ENCODE data around the gene DZIP1L. TPM values are rescaled to one million over a fixed set of nuclear protein-coding genes. Genes with fewer than 3 reads are reported as not detected.
"Not testable (repeated sequence)": the region's sequence is repeated elsewhere in the genome, so short reads cannot be mapped to it uniquely, and the experiment has no call there.

DZIP1L gene, protein sequence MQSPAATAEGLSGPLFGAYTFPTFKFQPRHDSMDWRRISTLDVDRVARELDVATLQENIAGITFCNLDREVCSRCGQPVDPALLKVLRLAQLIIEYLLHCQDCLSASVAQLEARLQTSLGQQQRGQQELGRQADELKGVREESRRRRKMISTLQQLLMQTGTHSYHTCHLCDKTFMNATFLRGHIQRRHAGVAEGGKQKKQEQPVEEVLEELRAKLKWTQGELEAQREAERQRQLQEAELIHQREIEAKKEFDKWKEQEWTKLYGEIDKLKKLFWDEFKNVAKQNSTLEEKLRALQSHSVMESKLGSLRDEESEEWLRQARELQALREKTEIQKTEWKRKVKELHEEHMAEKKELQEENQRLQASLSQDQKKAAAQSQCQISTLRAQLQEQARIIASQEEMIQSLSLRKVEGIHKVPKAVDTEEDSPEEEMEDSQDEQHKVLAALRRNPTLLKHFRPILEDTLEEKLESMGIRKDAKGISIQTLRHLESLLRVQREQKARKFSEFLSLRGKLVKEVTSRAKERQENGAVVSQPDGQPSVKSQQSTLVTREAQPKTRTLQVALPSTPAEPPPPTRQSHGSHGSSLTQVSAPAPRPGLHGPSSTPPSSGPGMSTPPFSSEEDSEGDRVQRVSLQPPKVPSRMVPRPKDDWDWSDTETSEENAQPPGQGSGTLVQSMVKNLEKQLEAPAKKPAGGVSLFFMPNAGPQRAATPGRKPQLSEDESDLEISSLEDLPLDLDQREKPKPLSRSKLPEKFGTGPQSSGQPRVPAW
- not detected for polyA plus RNA-seq (ENCODE audit: low read depth in 6 of 6)

DNA sequence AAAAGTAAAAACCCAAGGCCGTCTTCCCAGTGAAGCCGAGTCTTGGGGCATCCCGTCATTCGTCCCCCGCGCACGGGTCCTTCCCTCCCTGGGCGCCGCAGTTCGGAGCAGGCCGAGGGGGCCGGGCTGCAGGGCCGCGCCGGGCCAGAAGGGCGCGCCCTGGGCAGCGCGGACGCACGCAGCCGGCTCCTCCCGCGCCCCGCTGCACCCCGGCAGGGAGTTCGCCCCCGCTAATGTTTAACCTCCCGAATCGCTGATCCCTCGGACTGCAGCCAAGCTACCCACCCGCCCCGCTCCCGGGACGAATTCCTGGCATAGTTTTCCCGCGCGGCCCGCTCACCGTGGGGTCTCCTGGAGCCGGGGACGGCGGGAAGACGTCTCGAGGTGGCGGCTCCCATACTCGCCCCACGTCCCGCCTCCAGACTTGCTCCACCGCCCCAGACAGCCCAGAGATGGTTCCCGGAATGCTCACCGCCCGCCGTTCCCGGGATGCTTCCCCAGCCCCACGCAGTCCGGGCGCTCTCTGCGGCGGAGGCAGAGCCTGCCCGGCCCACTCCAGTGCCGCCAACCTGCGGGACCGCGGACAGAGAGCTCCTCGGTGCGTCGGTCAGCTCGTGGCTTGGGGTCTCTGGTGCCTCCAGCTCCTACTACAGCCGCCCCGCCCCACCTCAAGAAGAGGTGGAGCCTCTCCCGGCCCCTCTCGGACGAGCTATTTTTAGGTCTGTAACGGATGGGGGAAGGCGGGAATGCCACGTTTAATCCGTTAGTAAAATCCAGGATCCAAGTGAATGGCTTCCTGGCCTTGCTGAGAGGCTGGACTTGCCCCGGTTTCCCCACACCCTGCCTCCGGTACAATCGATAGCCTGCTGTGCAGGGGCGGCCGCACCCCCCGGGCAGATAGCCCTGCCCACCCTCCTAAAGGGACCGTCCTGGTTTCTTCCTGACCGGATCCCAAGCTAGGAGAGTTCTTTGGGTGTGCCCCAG is at the start of gene DZIP1L:
DZIP1L (minus strand) TSS at position 621 of the 984 bp plus-strand sequence. CDS start 11,637 bp downstream, outside the sequence.
- ATAC-seq (ENCODE audit: low read depth in 2 of 2) (peak; percentile 89), DNase-seq (peak; percentile 9)
- Mint-ChIP-seq H3K4me3 (peak within 1 kb of the TSS; percentile 67 to 91 (median 82)), H3K4me1 (peaks cover 4 to 21% (median 12%) of the 10 kb centered on the region in 3 donors), H3K27me3 (peaks cover 44 to 81% (median 61%) of the 10 kb centered on the region in 3 donors), H3K36me3 (peaks cover 0 to 8% of the 10 kb centered on the region in 2 donors), H3K27ac (peak within 1 kb of the TSS in 1 of 6 donors; percentile 90), H3K9me3 (peaks cover 0 to 1% (median 0%) of the 10 kb centered on the region in 7 donors)

DNA sequence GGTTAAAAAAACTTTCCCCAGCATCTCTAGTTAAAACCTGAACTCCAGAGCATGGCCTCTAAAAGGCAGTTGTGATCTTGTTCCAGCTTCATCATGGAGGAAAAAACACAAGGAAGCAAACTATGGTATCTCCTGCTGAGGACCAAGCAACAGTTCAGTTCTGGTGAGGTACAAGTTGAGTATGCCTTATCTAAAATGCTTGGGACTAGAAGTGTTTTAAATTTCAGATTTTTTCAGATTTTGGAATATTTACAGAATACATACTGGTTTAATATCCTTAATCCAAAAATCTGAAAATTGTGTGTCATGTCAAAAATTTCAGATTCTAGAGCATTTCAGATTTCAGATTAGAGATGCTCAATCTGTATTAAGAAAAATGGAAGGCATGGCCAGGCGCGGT is 49.7 kb upstream of the DZIP1L start:
- H3K27ac Mint-ChIP-seq: no peak overlapping the region
- H3K4me1 Mint-ChIP-seq: peaks cover 0 to 7% (median 6%) of the 10 kb centered on the region in 3 donors
- H3K4me3 Mint-ChIP-seq: no peak overlapping the region
- no peaks in the 10 kb centered on the region for H3K27me3 Mint-ChIP-seq
- H3K36me3 Mint-ChIP-seq: peaks cover 27 to 35% of the 10 kb centered on the region in 2 donors
- no peaks in the 10 kb centered on the region for H3K9me3 Mint-ChIP-seq
- no peak for ATAC-seq (ENCODE audit: low read depth in 2 of 2)
- DNase-seq: no peak

DNA sequence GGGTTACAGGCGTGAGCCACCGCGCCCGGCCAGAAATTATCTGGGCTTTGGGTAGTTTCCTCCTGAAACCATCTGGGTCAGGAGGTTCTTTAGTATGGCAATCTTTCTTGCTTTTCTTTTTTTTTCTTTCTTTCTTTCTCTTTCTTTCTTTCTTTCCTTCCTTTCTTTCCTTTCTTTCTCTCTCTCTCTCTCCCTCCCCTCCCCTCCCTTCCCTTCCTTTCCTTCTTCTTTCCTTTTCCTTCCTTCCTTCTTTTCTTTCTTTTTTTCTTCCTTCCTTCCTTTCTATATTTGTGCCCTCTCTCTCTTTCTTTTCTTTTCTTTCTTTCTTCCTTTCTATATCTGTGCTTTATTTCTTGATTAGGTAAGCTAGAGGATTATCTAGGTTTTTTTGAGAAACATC is 42.3 kb upstream of the DZIP1L start:
- peaks cover 0 to 8% (median 8%) of the 10 kb centered on the region in 3 donors for H3K27me3 Mint-ChIP-seq
- H3K36me3 Mint-ChIP-seq: peaks cover 20% of the 10 kb centered on the region in 2 donors
- no peaks in the 10 kb centered on the region for H3K4me1 Mint-ChIP-seq
- no peak overlapping the region for H3K4me3 Mint-ChIP-seq
- H3K9me3 Mint-ChIP-seq: peaks cover 6 to 21% (median 16%) of the 10 kb centered on the region in 7 donors
- ATAC-seq (ENCODE audit: low read depth in 2 of 2): no peak
- no peak overlapping the region for H3K27ac Mint-ChIP-seq
- no peak for DNase-seq

DNA sequence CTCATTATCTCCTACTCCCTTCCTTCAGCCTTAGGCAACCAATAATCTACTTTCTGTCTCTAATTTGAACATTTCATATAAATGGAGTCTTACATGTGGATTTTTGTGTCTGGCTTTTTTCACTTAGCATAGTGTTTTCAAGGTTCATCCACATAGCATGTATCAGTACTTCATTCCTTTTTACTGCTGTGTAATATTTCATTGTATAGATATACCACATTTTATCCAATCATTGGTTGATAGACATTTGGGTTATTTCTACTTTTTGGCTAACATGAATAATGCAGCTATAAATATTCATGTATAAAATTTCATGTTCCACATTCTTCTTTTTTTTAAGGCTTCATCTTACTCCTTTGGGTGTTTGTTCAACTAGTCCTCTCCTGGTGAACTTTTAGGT is 39.1 kb upstream of the DZIP1L start:
- Mint-ChIP-seq H3K4me3 (no peak overlapping the region), H3K27ac (no peak overlapping the region), H3K36me3 (peaks cover 10 to 11% of the 10 kb centered on the region in 2 donors), H3K9me3 (peaks cover 6 to 23% (median 16%) of the 10 kb centered on the region in 7 donors), H3K4me1 (no peaks in the 10 kb centered on the region), H3K27me3 (peaks cover 0 to 8% (median 8%) of the 10 kb centered on the region in 3 donors)
- no peak for DNase-seq
- no peak for ATAC-seq (ENCODE audit: low read depth in 2 of 2)

DNA sequence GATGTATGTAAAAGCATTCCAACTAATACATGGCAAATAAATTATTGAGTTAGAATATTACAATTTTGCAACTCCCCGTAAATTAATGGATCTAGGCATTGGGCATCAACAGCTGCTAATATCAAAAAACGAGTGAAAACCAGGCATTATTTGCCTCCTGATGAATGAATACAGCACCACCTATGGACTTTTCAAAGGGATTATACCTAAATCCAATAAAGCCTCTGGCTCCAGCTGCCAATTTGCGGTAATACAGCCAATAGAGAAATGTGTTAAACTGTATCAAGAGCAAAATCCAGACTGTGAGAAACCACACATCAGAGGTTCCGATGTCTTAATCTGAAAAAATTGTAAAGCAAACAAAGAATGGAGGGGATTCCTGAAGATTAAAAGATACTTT is 33.1 kb upstream of the DZIP1L start:
- no peaks in the 10 kb centered on the region for H3K4me1 Mint-ChIP-seq
- no peak for ATAC-seq (ENCODE audit: low read depth in 2 of 2)

DNA sequence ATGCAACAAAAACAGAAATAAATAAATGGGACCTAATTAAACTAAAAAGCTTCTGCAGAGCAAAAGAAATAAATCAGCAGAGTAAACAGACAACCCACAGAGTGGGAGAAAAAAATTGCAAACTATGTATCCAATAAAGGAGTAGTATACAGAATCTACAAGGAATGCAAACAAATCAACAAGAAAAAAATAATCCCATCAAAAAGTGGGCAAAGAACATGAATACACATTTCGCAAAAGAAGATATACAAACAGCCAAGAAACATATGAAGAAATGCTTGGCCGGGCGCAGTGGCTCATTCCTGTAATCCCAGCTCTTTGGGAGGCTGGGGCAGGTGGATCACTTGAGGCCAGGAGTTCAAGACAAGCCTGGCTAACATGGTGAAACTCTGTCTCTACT is 26.8 kb upstream of the DZIP1L start:
- H3K27me3 Mint-ChIP-seq: peaks cover 0 to 24% (median 17%) of the 10 kb centered on the region in 3 donors
- not testable (repeated sequence) for DNase-seq; H3K4me3 Mint-ChIP-seq; H3K9me3 Mint-ChIP-seq; H3K4me1 Mint-ChIP-seq; H3K36me3 Mint-ChIP-seq; H3K27ac Mint-ChIP-seq; ATAC-seq (ENCODE audit: low read depth in 2 of 2)

More for the DNA sequence above, 33.1 kb upstream of the DZIP1L start:
- no peak for DNase-seq
- Mint-ChIP-seq H3K27ac (no peak overlapping the region), H3K36me3 (peaks cover 0 to 2% of the 10 kb centered on the region in 2 donors), H3K4me3 (no peak overlapping the region), H3K27me3 (peaks cover 0 to 4% (median 0%) of the 10 kb centered on the region in 3 donors), H3K9me3 (peaks cover 0 to 9% (median 3%) of the 10 kb centered on the region in 7 donors)

DNA sequence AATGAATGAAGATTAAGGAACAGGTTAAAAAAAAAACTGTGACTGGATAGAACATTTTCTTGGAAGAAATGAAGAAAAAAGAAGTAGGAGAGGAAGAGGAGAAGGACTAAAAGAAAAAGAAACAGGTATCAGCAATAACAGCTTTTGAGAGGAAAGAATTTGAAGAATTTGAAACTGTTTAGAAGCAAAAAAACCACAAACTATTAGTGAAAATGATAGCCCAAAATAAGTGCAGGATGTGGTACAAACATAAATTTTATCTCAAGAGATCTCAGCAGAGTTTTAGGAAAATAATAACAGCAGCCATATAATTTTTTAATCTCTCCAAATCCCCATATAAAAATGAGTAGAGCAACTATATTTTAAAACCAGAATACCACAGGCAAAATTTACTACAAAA is 25.5 kb upstream of the DZIP1L start:
- DNase-seq (no peak), ATAC-seq (ENCODE audit: low read depth in 2 of 2) (no peak)
- Mint-ChIP-seq H3K27me3 (peaks cover 0 to 24% (median 17%) of the 10 kb centered on the region in 3 donors), H3K27ac (peak overlapping the region in 1 of 6 donors; percentile 38), H3K4me3 (no peak overlapping the region), H3K4me1 (peaks cover 5 to 12% (median 8%) of the 10 kb centered on the region in 3 donors), H3K36me3 (no peaks in the 10 kb centered on the region), H3K9me3 (no peaks in the 10 kb centered on the region)

DNA sequence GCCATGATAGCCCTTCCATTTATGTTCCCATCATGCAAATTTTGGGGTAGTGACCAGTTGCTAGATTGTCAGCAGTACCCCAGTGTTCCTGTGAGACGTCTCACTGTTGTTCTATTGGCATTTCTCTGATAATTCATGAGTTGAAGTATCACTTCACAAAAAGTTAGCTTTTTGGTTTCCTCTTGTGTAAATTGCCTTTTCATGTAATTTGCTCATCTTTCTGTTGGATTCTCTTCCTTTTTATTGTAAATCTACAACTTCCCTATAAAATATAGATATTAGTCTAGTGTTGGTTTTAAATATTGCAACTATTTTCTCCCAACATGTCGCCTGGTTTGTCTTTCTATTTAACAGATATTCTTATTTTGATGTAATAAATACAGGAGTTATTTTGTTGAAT is 24.3 kb upstream of the DZIP1L start:
- no peaks in the 10 kb centered on the region for H3K36me3 Mint-ChIP-seq
- H3K4me3 Mint-ChIP-seq: no peak overlapping the region
- H3K27me3 Mint-ChIP-seq: peaks cover 0 to 24% (median 17%) of the 10 kb centered on the region in 3 donors
- ATAC-seq (ENCODE audit: low read depth in 2 of 2) (no peak), DNase-seq (no peak)
- H3K4me1 Mint-ChIP-seq: peaks cover 12 to 25% (median 14%) of the 10 kb centered on the region in 3 donors
- no peaks in the 10 kb centered on the region for H3K9me3 Mint-ChIP-seq
- no peak overlapping the region for H3K27ac Mint-ChIP-seq

DNA sequence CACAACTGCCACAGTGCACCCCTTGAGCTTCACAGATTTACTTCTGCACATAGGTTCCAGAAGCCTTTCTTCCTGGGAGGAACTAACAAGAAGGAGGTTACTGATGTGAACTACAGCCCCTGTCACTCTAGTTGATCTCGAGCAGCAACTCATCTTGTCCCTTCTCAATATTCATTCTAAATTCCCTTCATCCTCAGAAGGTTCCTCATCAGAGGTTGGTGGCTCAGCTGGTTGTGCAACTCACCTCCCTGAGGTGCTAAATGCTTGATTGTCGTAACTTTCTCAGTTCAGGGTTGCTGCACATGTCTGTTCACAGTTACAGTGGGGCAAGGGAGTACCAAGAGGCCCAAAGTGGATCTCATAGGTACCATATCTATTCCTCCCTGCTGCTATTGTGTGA is 22.5 kb upstream of the DZIP1L start:
- no peak overlapping the region for H3K4me3 Mint-ChIP-seq
- no peaks in the 10 kb centered on the region for H3K9me3 Mint-ChIP-seq
- peaks cover 0 to 19% (median 17%) of the 10 kb centered on the region in 3 donors for H3K27me3 Mint-ChIP-seq
- no peaks in the 10 kb centered on the region for H3K36me3 Mint-ChIP-seq
- H3K27ac Mint-ChIP-seq: no peak overlapping the region
- ATAC-seq (ENCODE audit: low read depth in 2 of 2) (no peak), DNase-seq (no peak)
- H3K4me1 Mint-ChIP-seq: peaks cover 16 to 36% (median 16%) of the 10 kb centered on the region in 3 donors

DNA sequence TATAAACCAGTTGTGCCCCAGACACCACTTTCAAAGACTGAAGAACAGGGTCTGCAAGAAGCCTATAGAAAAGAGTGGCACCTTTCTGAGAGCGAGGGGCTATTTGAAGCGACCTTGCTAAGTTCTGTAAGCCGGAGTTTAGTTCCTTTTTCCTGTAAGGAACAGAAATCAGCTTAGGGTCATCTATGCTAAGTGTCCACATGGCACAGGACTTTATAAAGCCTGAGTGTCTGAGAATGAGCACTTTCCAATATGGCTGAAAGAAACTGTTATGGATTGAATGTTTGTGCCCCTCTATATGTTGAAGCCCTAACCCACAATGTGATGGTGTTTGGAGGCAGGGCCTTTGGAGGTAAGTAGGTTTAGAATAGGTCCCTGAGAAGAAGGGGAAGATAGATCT is 20.8 kb upstream of the DZIP1L start:
- ATAC-seq (ENCODE audit: low read depth in 2 of 2) (no peak), DNase-seq (no peak)
- H3K27me3 Mint-ChIP-seq: peaks cover 0 to 8% (median 7%) of the 10 kb centered on the region in 3 donors
- no peaks in the 10 kb centered on the region for H3K9me3 Mint-ChIP-seq
- H3K4me3 Mint-ChIP-seq: no peak overlapping the region
- H3K36me3 Mint-ChIP-seq: no peaks in the 10 kb centered on the region
- peaks cover 16 to 36% (median 16%) of the 10 kb centered on the region in 3 donors for H3K4me1 Mint-ChIP-seq
- peak overlapping the region in 1 of 6 donors; percentile 17 for H3K27ac Mint-ChIP-seq

DNA sequence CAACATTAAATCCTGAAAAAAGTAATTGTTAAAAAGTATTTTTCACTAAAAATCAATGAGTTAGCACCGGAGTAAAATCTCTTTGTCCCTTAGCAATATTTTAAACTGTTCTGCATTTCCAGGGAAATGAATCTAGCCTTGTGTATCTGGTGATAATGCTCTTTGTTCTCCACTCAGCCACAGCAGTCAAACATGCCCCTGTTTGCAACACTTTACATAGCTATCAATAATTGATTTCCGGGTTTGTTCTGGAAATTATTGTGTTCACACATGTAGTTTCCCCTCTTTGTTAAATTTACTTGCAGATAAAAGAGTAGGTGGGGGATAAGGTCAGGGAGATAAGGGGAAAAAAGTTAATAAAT is 20.4 kb upstream of the DZIP1L start:
- peak overlapping the region in 1 of 8 donors; percentile 41 for H3K4me3 Mint-ChIP-seq
- peaks cover 0 to 7% (median 4%) of the 10 kb centered on the region in 3 donors for H3K27me3 Mint-ChIP-seq
- ATAC-seq (ENCODE audit: low read depth in 2 of 2) (no peak), DNase-seq (no peak)
- H3K4me1 Mint-ChIP-seq: peaks cover 16 to 36% (median 16%) of the 10 kb centered on the region in 3 donors
- no peaks in the 10 kb centered on the region for H3K9me3 Mint-ChIP-seq
- H3K36me3 Mint-ChIP-seq: no peaks in the 10 kb centered on the region
- H3K27ac Mint-ChIP-seq: no peak overlapping the region

DNA sequence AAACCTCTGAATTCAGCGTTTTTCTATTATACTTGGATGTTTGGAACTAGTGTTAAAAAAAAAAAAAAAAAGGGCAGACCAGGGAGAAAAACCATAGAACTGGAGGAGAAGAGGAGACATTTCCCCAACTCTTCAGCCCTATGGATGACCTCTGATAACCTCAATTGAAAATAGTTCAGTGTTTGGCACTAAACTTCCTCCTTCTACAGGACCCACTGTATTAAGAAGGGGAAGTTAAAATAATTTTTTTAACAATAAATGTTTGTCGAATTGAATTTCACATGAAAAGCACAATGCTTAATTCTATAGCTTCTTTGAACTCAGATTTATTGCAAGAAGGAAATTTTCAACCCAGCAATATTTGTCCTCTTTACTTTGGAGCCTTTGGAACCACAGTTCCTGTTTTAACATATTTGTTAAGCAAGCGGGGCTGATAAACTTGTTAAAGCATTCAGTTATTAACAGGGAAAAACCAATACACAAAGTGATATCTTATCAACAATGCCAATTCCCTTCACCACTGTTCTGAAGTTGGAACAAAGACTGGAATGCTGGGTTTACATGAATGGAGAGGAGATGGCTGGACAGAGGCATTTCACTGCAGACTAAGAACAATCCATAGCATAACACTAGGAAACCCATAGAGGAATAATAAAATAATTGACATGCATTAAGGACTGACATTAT is 19.9 kb upstream of the DZIP1L start:
- DNase-seq (no peak), ATAC-seq (ENCODE audit: low read depth in 2 of 2) (peak in 1 of 2 donors; percentile 67)
- peaks cover 0 to 6% (median 0%) of the 10 kb centered on the region in 3 donors for H3K27me3 Mint-ChIP-seq
- H3K4me1 Mint-ChIP-seq: peaks cover 16 to 36% (median 16%) of the 10 kb centered on the region in 3 donors
- no peak overlapping the region for H3K27ac Mint-ChIP-seq
- no peaks in the 10 kb centered on the region for H3K9me3 Mint-ChIP-seq
- H3K4me3 Mint-ChIP-seq: peak overlapping the region in 1 of 8 donors; percentile 41
- H3K36me3 Mint-ChIP-seq: no peaks in the 10 kb centered on the region

Data from naive B cell (primary cell).